Anterior cingulate cortex (tissue), 58 donors: ENCODE measurements around the gene FFAR3.
"Not testable (repeated sequence)": the region's sequence is repeated elsewhere in the genome, so short reads cannot be mapped to it uniquely, and the experiment has no call there.

Experiments used
- DNase-seq, 58 donors: peaks; one replicate each; lab custom pipeline; 2025; lab: John Stamatoyannopoulos, UW

The FFAR3 gene

DNA sequence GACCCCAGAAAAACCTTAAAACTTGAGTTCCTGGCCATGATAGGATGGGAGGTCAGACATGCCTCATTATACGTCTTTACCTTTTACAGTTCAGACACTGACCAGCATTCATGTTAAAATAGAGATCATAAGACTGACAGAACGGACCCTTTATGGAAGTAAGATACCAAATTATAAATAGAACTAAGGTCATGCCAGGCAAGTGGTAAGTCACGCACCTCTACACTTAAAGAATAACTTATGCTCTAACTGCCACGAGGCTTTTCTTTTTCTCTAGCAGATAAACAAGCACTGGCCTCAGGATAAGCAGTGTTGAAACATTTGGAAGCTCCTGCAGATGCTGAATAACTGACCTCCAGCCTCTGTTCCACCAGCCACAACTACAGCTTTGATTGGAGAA is 41.0 kb downstream of the FFAR3 start:
- no peak for DNase-seq

- no peak for DNase-seq
These were observed 41.9 kb downstream of the FFAR3 start for GRCh38 chr19:35399948-35400772.

GRCh38 chr19:35400773-35401100 is 42.5 kb downstream of the FFAR3 start:
- no peak for DNase-seq

DNA sequence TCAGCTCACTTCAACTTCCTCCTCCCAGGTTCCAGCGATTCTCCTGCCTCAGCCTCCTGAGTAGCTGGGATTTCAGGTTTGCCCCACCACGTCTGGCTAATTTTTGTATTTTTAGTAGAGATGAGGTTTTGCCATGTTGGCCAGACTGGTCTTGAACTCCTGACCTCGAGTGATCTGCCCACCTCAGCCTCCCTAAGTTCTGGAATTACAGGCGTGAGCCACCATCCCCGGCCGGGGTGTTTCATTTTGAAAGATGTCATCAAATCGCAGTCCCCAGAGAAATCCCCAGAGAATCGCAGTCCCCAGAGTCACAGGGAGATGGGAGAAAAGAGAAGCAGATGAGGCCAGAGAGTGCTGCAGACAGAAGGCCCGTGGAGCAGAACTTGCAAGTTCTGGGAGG is 43.2 kb downstream of the FFAR3 start:
- DNase-seq, result not testable (repeated sequence)

DNA sequence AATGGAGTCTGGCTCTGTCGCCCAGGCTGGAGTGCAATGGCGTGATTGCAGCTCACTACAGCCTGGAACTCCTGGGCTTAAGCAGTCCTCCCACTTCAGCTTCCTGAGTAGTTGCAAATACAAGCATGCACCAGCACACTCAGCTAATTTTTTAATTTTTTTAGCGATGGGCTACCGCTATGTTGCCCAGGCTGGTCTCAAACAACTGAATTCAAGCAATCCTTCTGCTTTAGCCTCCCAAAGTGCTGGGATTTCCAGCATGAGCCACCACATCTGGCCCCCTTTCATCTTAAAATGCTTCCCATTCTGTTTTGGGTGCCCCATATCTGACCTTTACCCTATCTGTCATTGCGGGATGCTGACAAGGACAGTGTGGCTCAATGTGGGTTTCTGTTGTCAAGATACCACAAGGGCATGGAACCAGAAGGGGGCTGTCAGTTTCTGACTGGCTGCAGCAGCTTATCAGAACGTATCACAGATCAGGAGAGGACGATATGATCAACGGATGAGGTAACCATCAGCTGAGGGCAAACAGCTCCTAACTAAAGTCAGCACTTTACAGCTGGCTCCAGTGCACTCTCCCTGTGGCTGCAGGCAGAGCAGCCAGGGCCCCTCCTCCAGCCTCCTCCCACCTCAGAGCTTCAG is 45.0 kb downstream of the FFAR3 start:
- no peak for DNase-seq

DNA sequence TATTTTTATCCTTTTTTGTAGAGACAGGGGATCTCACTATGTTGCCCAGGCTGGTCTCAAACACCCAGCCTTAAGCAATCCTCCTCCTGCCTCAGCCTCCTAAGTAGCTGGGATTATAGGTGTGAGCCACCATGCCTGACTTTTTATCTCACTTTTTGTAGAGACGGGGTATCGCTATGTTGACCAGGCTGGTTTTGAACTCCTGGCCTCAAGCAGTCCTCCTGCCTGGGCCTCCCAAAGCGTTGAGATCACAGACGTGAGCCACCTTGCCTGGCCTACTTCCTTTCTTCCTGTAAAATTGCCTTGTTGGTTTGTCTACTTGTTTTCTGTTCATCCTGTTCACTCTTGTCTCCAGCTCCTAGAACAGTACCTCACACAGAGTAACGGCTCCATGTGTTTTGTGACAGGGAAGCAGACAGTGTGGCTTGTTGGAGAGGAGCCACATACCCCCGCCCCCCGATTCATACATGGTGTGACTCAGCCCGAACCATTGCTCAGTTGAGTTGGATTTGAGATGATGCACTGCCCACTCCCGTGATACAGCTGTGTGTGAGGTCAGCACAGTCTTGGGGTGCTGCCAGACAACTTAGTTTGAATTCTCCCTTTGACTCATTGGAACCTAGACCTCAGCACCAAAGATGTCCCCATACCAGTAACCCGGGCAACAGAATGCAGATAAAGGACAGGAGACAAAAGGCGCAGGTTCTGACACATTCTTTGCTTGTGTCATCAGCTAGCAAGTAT is 46.8 kb downstream of the FFAR3 start:
- DNase-seq, result peak in 13 of 58 donors; percentile 1 to 62 (median 25)

DNA sequence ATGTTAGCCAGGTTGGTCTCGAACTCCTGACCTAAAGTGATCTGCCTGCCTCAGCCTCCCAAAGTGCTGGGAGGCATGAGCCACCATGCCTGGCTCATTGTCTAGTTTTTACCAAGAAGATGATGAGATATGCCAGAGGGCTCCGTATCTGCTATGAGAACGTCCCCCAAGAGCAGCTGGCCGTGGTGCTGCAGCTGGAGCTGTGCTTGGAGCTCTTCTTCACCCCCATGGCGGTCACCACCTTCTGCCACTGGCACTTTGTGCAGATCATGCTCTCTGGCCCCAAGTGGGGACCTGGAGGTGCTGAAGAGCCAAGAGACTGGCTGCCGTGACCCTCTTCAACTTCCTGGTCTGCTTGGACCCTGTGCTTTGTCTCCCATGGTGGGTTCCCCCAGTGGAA is 49.4 kb downstream of the FFAR3 start:
- DNase-seq, result no peak

- no peak for DNase-seq
These were observed 50.3 kb downstream of the FFAR3 start for GRCh38 chr19:35408284-35409171.

- no peak for DNase-seq
These were observed 50.9 kb downstream of the FFAR3 start for GRCh38 chr19:35409191-35409590.
